ENCODE data around the gene CIDEA. TPM values are rescaled to one million over a fixed set of nuclear protein-coding genes. Genes with fewer than 3 reads are reported as not detected.

The CIDEA gene
- total and polyA plus RNA-seq, 9 of the 15 experiments (the other 6 are each of a cell fraction or from before 2014, with no cell fraction given), result not detected

- TF ChIP-seq U2AF1 (optimal IDR thresholded peaks at IDR 0.05; ENCODE audit: low read depth, low read length), result no peak
- no peak for TF ChIP-seq MIER1 (IDR thresholded peaks at IDR 0.05; ENCODE audit: low read depth)
- TF ChIP-seq CHD1 (IDR thresholded peaks at IDR 0.05; ENCODE audit: low read length), result no peak
- no peak for TF ChIP-seq ZNF23 (CRISPR knock-in tag; IDR thresholded peaks at IDR 0.05)
- no peak for TF ChIP-seq CSDE1 (IDR thresholded peaks at IDR 0.05)
- TF ChIP-seq TEAD4 (IDR thresholded peaks at IDR 0.05; ENCODE audit: low read length), result no peak
- no peak for TF ChIP-seq TEAD4 (CRISPR knock-in tag; IDR thresholded peaks at IDR 0.05; ENCODE audit: borderline replicate concordance)
- no peak for TF ChIP-seq HNRNPL (IDR thresholded peaks at IDR 0.05; ENCODE audit: low read depth, low read length)
- no peak for TF ChIP-seq ZNF232 (CRISPR knock-in tag; IDR thresholded peaks at IDR 0.05)
- TF ChIP-seq, protein P1, sequence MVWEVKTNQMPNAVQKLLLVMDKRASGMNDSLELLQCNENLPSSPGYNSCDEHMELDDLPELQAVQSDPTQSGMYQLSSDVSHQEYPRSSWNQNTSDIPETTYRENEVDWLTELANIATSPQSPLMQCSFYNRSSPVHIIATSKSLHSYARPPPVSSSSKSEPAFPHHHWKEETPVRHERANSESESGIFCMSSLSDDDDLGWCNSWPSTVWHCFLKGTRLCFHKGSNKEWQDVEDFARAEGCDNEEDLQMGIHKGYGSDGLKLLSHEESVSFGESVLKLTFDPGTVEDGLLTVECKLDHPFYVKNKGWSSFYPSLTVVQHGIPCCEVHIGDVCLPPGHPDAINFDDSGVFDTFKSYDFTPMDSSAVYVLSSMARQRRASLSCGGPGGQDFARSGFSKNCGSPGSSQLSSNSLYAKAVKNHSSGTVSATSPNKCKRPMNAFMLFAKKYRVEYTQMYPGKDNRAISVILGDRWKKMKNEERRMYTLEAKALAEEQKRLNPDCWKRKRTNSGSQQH (CRISPR knock-in tag; IDR thresholded peaks at IDR 0.05), result no peak
- TF ChIP-seq MTF1 (CRISPR knock-in tag; IDR thresholded peaks at IDR 0.05; ENCODE audit: borderline replicate concordance), result no peak
- TF ChIP-seq CCAR2 (IDR thresholded peaks at IDR 0.05; ENCODE audit: low read depth, low read length), result no peak
- TF ChIP-seq NEUROD1 (IDR thresholded peaks at IDR 0.05; ENCODE audit: borderline replicate concordance, low read depth, low read length, partially characterized antibody), result no peak
- TF ChIP-seq MTA3 (IDR thresholded peaks at IDR 0.05; ENCODE audit: borderline replicate concordance), result no peak
- no peak for TF ChIP-seq HMG20A (CRISPR knock-in tag; conservative IDR thresholded peaks at IDR 0.05)
- TF ChIP-seq NCOA2 (IDR thresholded peaks at IDR 0.05; ENCODE audit: partially characterized antibody in 2 of 2), result no peak
- no peak for TF ChIP-seq ZNF280A (IDR thresholded peaks at IDR 0.05; ENCODE audit: low read depth, partially characterized antibody)
- TF ChIP-seq RFX1 (IDR thresholded peaks at IDR 0.05), result no peak
- peak; percentile 40; the same call in 1 of the 2 replicates for TF ChIP-seq ZBTB7A (IDR thresholded peaks at IDR 0.05; ENCODE audit: borderline replicate concordance, control insufficient read depth, low read depth, low read length)
- TF ChIP-seq CCNT2 (IDR thresholded peaks at IDR 0.05; ENCODE audit: borderline replicate concordance, extremely low read depth, insufficient read length, low read depth, low read length), result no peak
- no peak for TF ChIP-seq ZNF253 (CRISPR knock-in tag; conservative IDR thresholded peaks at IDR 0.05)
- no peak for TF ChIP-seq FOXJ2 (tag; IDR thresholded peaks at IDR 0.05)
- TF ChIP-seq ZNF436 (CRISPR knock-in tag; IDR thresholded peaks at IDR 0.05), result no peak
- no peak for TF ChIP-seq NCOA1 (IDR thresholded peaks at IDR 0.05; ENCODE audit: low read depth)
- no peak for TF ChIP-seq ZNF224 (CRISPR knock-in tag; IDR thresholded peaks at IDR 0.05)
- no peak for TF ChIP-seq POLR2A (conservative IDR thresholded peaks at IDR 0.05)
- TF ChIP-seq, protein P2, sequence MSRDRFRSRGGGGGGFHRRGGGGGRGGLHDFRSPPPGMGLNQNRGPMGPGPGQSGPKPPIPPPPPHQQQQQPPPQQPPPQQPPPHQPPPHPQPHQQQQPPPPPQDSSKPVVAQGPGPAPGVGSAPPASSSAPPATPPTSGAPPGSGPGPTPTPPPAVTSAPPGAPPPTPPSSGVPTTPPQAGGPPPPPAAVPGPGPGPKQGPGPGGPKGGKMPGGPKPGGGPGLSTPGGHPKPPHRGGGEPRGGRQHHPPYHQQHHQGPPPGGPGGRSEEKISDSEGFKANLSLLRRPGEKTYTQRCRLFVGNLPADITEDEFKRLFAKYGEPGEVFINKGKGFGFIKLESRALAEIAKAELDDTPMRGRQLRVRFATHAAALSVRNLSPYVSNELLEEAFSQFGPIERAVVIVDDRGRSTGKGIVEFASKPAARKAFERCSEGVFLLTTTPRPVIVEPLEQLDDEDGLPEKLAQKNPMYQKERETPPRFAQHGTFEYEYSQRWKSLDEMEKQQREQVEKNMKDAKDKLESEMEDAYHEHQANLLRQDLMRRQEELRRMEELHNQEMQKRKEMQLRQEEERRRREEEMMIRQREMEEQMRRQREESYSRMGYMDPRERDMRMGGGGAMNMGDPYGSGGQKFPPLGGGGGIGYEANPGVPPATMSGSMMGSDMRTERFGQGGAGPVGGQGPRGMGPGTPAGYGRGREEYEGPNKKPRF (IDR thresholded peaks at IDR 0.05; ENCODE audit: low read depth, low read length), result no peak
- peak; percentile 24; the same call in 1 of the 2 replicates for TF ChIP-seq SMARCC2 (IDR thresholded peaks at IDR 0.05; ENCODE audit: low read depth)
Measured at GRCh38 chr18:12233378-12233777, 20.8 kb upstream of the CIDEA start (continued).

All from K562 (cell line).